Endodermal cell (in vitro differentiated cells): ENCODE measurements around the gene TIAM1. TPM values are rescaled to one million over a fixed set of nuclear protein-coding genes. Genes with fewer than 3 reads are reported as not detected.
A peak's percentile ranks its signal among the peaks of the same experiment; 100 is the strongest.

Source experiments
- DNase-seq: peaks from one replicate; pipeline ENCODE4 v3.0.0-alpha.2; 2017
- H3K27ac ChIP-seq: 2 replicates; pipeline ENCODE4 v1.5.1; 2013; ENCODE audit warnings: mild to moderate bottlenecking, low read depth, low read length, moderate library complexity
- H3K27me3 ChIP-seq: 2 replicates; pipeline ENCODE4 v1.6.1; 2013; ENCODE audit warnings: mild to moderate bottlenecking, low read length, moderate library complexity; ENCODE audit not compliant: insufficient read depth, control insufficient read depth, poor library complexity, severe bottlenecking
- H3K36me3 ChIP-seq: 2 replicates; pipeline ENCODE4 v1.7.0; 2013; ENCODE audit warnings: mild to moderate bottlenecking, low read length, moderate library complexity; ENCODE audit not compliant: control insufficient read depth, insufficient read depth
- H3K4me1 ChIP-seq: one replicate; pipeline ENCODE4 v1.7.0; 2013; ENCODE audit warnings: low read length; ENCODE audit not compliant: control insufficient read depth, insufficient read depth
- H3K4me3 ChIP-seq: 2 replicates; pipeline ENCODE4 v1.5.1; 2013; ENCODE audit warnings: mild to moderate bottlenecking, low read length, moderate library complexity
- H3K9ac ChIP-seq: 2 replicates; pipeline ENCODE4 v1.6.1; 2013; ENCODE audit warnings: mild to moderate bottlenecking, low read length, moderate library complexity; ENCODE audit not compliant: poor library complexity, severe bottlenecking; ENCODE audit errors: extremely low read depth
- H3K9me3 ChIP-seq: 2 replicates; pipeline ENCODE4 v1.6.1; 2013; ENCODE audit warnings: mild to moderate bottlenecking, low read length, moderate library complexity; ENCODE audit not compliant: control insufficient read depth
- H3K27ac Mint-ChIP-seq: 2 replicates; pipeline ENCODE4 v1.8.0; 2020; ENCODE audit warnings: mixed read lengths
- H3K27me3 Mint-ChIP-seq: 2 replicates; pipeline ENCODE4 v1.8.0; 2021; ENCODE audit warnings: mild to moderate bottlenecking, mixed read lengths; ENCODE audit not compliant: insufficient read depth
- H3K36me3 Mint-ChIP-seq: 2 replicates; pipeline ENCODE4 v1.8.0; 2020; ENCODE audit warnings: low read depth, mixed read lengths
- H3K4me1 Mint-ChIP-seq: 2 replicates; pipeline ENCODE4 v1.8.0; 2020; ENCODE audit warnings: mixed read lengths
- H3K4me3 Mint-ChIP-seq: 2 replicates; pipeline ENCODE4 v1.8.0; 2020; ENCODE audit warnings: mild to moderate bottlenecking, moderate library complexity, mixed read lengths
- H3K9me3 Mint-ChIP-seq: 2 replicates; pipeline ENCODE4 v1.8.0; 2020; ENCODE audit warnings: mild to moderate bottlenecking, mixed read lengths
- WGBS, 2 experiments: methylation state at CpG; one replicate each; pipeline versions ENCODE4 v1.1.5 to v1.1.7; 2013; ENCODE audit warnings: missing lambda C conversion rate in 2 of 2, mixed read lengths in 1 of 2; ENCODE audit not compliant: insufficient coverage in 1 of 2, insufficient read length in 1 of 2; 5-methylcytosine and 5-hydroxymethylcytosine counted together
- total RNA-seq, 2 donors: library from RNA; stranded (reverse); fragmentation: NEBNext Ultra II Directional in 1 of 2; extraction: Animal tissue kit (Norgen Biotek cat#: 25700) in 1 of 2; gene quantifications; 2 replicates in 1 of 2; 3 replicates in 1 of 2; pipeline ENCODE4 v1.2.1, GENCODE V29; 2021
- TF ChIP-seq, protein P1 (sequence below): fragments of 200-600 bp; sonication (generic); conservative IDR thresholded peaks from 2 replicates; pipeline ENCODE4 v1.5.0; 2021; ENCODE audit warnings: antibody characterized with exemption, mild to moderate bottlenecking

The TIAM1 gene
- total RNA-seq, 2 donors from 2014 or later: 29.4 to 33.3 TPM

DNA sequence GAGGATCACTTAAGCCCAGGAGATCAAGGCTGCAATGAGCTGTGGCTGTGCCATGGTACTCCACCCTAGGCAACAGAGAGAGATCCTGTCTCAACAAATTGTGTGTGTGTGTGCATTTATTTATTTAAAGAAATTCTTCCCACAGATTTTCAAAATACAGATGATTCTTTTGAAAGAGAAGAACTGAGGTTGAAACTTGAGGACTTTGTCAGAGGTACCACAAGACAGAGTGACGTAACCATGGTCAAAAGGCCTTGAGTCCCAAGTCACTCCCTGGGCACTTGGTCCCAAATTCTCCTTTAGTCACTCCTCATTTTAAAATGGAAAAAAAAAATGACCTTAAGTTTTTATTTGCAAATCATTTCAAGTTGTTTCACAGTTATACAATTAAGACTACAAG lies 57.4 kb downstream of the TIAM1 start:
- Histone ChIP-seq H3K4me3 (no peak overlapping the region), H3K36me3 (no peaks in the 10 kb centered on the region), H3K27me3 (no peaks in the 10 kb centered on the region), H3K9ac (no peak overlapping the region), H3K27ac (no peak overlapping the region), H3K4me1 (peaks cover 7% of the 10 kb centered on the region), H3K9me3 (peaks cover 8% of the 10 kb centered on the region)
- 83 to 86% methylated on average over 1 of the region's 1 CpG for WGBS, 2 experiments
- Mint-ChIP-seq H3K27me3 (no peaks in the 10 kb centered on the region), H3K36me3 (peaks cover 5% of the 10 kb centered on the region), H3K4me3 (no peak overlapping the region), H3K4me1 (peaks cover 13% of the 10 kb centered on the region), H3K9me3 (peaks cover 10% of the 10 kb centered on the region), H3K27ac (no peak overlapping the region)
- TF ChIP-seq, protein P1, sequence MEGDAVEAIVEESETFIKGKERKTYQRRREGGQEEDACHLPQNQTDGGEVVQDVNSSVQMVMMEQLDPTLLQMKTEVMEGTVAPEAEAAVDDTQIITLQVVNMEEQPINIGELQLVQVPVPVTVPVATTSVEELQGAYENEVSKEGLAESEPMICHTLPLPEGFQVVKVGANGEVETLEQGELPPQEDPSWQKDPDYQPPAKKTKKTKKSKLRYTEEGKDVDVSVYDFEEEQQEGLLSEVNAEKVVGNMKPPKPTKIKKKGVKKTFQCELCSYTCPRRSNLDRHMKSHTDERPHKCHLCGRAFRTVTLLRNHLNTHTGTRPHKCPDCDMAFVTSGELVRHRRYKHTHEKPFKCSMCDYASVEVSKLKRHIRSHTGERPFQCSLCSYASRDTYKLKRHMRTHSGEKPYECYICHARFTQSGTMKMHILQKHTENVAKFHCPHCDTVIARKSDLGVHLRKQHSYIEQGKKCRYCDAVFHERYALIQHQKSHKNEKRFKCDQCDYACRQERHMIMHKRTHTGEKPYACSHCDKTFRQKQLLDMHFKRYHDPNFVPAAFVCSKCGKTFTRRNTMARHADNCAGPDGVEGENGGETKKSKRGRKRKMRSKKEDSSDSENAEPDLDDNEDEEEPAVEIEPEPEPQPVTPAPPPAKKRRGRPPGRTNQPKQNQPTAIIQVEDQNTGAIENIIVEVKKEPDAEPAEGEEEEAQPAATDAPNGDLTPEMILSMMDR: no peak
- DNase-seq: no peak

DNA sequence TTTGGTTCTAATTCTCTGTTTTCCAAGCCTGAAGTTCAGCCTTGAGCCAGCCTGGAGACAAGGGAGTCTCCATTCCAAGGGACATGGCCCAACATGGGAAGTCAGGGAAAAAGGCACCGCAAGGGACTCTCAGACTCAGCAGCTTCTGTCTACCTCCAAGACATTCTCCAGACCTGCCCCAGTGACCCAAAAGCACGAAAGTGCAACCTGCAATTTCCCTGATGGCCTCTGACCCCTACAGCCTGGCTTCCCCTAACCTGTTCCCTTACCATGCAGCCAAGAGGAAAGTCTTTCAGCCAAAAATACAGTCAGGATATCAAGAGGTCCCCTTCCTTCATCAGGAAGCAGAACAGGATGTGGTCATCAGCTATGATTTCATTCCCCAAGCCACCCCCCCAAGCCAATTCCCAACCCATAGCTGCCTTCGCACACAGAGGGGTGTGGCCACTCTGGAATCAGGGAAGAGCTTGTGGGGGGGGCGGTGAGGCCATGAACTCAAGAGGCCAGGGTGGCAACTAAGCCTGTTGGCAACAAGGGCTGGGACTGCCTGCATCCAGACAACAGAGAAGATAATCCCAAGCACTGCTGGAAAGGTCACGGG lies 59.2 kb downstream of the TIAM1 start:
- no peak overlapping the region for H3K9ac ChIP-seq
- Mint-ChIP-seq H3K27ac (peak overlapping the region; percentile 86), H3K4me1 (peaks cover 13% of the 10 kb centered on the region), H3K4me3 (no peak overlapping the region), H3K9me3 (peaks cover 10% of the 10 kb centered on the region), H3K27me3 (no peaks in the 10 kb centered on the region), H3K36me3 (peaks cover 5% of the 10 kb centered on the region)
- no peak for DNase-seq
- WGBS, 2 experiments: 92 to 99% methylated on average over 2 to 5 of the region's 5 CpGs
- TF ChIP-seq, protein P1: no peak
- no peak overlapping the region for H3K27ac ChIP-seq
- H3K4me1 ChIP-seq: peaks cover 7% of the 10 kb centered on the region
- no peak overlapping the region for H3K4me3 ChIP-seq
- no peaks in the 10 kb centered on the region for H3K36me3 ChIP-seq
- H3K9me3 ChIP-seq: peaks cover 8% of the 10 kb centered on the region
- H3K27me3 ChIP-seq: no peaks in the 10 kb centered on the region

DNA sequence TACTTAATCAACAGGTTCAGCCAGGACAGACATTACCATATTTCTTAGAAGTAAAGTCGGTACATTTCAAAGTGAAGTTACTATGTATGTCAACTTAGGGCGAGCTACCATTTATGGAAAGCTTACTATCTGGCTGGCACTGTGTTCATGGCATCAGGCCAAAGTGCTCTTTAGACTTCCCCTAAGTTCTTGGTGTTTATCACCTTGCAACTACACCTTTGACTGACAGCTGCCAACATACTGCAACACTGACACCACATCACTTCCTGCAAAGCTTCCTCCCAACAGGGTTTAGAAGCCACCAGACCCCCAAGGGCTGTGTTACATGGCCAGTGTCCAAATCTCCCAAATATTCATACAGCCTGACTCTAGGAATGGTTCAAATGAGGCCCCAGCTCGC lies 61.0 kb downstream of the TIAM1 start:
- Histone ChIP-seq H3K27ac (no peak overlapping the region), H3K9me3 (peaks cover under 1% of the 10 kb centered on the region), H3K9ac (no peak overlapping the region), H3K27me3 (no peaks in the 10 kb centered on the region), H3K4me1 (peaks cover 7% of the 10 kb centered on the region), H3K36me3 (no peaks in the 10 kb centered on the region), H3K4me3 (no peak overlapping the region)
- H3K36me3 Mint-ChIP-seq: no peaks in the 10 kb centered on the region
- H3K27me3 Mint-ChIP-seq: no peaks in the 10 kb centered on the region
- TF ChIP-seq, protein P1: no peak
- WGBS, 2 experiments: 92 to 100% methylated on average over 2 to 3 of the region's 3 CpGs
- H3K27ac Mint-ChIP-seq: no peak overlapping the region
- peaks cover 4% of the 10 kb centered on the region for H3K9me3 Mint-ChIP-seq
- peaks cover 13% of the 10 kb centered on the region for H3K4me1 Mint-ChIP-seq
- no peak for DNase-seq
- H3K4me3 Mint-ChIP-seq: no peak overlapping the region
